NCI-H526 treated with DMSO at 0.1 percent for 48 hours (cell line): ENCODE measurements around the gene PLA2G7.

Experiments used
- DNase-seq: peaks from one replicate; lab custom pipeline; 2025; lab: John Stamatoyannopoulos, UW

PLA2G7 gene

GRCh38 chr6:46688966-46689335 is 46.2 kb downstream of the PLA2G7 start:
- no peak for DNase-seq

GRCh38 chr6:46688117-46688965 is 46.8 kb downstream of the PLA2G7 start:
- no peak for DNase-seq

DNA sequence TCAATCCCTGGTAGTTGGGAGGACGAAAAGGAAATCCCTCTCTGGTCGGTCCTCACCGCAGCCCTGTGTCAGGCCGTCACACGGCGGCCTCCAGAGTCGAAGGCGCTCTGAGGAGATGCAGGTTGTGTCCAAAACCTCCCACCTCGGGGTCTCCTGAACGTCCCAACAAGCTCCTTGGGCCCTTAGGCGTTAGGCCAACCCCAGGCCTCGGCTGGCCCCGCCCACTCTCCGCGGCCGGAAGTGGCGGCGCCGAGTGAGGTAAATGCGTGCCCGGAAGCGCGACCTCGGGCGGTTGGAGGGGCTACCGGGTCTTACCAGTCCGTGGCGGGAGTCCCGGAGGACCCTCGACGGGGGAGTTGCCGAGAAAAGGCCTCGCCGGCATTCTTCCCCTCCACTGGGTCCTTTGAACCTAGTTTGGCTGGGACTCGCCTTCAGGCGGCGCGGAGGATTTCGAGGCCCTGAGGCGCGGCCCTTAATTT is 47.5 kb downstream of the PLA2G7 start, which contains the start of gene TDRD6:
Gene TDRD6 (plus strand): TSS at position 267 of the 479 bp plus-strand sequence. CDS start 244 bp downstream, outside the sequence.
- DNase-seq: no peak

DNA sequence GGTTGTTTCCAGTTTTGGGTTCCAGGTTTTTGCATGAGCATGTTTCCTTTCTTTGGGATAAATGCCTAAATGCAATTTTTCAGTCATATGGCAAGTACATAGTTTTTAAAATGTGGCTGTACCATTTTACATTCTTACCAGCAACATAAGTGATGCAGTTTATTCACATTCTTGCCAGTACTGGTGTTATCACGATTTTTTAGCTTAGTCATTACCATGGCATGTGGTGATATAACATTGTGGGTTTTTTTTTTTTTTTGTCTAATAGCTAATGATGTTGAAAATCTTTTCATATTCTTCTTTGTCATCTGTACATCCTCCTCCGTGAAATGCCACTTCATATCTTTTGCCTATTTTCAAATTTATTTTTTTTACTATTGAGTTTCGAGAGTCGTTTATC is 50.4 kb downstream of the PLA2G7 start:
- no peak for DNase-seq

DNA sequence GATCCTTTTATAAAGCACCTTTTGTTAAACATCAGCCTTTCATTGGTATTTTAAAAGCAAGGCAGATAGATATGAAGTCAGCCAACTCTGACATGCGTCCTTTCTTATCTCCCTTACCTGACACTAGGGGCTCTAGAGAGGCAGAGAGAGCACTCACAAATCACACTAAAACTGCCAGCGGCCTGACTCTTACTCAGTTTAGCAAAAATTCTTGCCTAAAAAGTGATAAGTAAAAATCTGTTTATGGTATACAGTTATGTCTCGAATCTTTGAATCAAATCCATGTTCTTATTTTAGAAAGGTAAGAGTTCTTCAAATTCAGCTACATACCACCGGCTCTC is 57.9 kb downstream of the PLA2G7 start:
- no peak for DNase-seq

DNA sequence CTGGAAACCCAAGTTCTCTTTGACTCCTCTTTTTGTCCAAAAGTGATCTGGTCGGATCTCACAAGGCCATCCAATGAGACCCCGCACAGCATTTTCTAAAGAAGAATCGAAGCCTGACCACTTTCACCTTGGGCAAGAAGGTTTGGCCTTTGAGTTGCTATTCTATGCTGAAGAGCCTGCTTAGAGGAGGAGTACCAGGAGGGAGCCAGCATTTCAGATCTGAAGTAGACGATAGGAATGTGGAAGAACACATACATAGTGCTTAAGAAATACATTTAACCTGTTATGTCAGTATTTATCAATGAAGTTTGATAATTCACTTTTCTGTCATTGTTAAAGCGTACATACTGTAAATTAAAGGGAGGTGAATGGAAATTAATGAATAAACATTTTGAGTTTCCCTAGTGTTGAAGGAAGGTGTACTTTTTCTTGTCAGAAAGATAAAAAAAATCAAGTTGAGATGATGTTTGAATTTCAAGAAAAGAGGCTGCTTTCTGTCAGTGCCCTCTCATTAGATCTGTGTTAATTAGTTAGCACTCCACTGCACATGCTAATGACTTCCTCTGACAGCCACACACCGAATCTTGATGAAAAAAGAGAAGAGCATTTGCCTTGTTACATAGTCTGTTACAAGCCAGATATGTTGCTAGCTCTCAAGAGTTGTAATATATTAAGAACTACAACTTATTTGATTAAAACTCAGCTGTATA is 58.4 kb downstream of the PLA2G7 start:
- no peak for DNase-seq

GRCh38 chr6:46674410-46674809 is 60.8 kb downstream of the PLA2G7 start:
- DNase-seq: no peak

DNA sequence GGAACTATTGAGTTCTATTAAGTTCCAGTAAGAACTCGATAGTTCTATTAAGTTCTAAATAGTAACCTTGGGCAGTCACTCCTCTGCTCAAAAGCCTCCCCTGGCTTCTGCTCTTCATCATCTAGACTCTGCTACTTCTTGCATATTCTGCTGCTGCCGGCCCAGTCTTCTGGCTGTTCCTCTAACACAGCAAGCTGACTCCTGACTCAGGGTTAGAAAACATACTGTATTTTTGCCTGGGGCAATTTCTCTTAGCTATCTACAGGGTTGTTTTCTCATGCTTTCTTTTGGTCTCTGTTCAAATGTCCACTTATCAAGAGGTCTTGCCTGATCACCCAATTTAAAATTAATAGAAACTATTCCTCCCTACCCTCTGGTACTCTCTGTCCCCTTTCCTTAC is 67.8 kb downstream of the PLA2G7 start:
- no peak for DNase-seq

GRCh38 chr6:46661483-46661882 is 73.7 kb downstream of the PLA2G7 start:
- no peak for DNase-seq

DNA sequence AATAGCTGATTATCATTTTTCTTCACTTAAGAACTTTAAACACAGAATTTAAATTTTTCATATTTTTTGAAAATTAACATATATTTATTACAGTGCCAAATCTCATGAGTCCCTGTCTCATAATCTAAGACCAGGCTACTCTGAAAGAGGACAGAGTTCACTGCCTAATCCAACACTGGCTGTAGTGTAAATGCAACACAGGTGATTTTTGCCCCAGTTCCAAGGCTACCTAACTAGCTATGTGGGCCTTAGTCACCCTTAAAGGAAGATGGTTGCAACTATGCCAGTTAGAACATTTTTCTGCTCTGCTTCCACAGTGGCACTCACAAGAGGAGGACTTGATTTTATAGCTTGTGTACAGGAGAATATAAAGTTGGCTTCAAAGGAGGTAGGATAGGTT is 77.5 kb downstream of the PLA2G7 start:
- no peak for DNase-seq

GRCh38 chr6:46655803-46656202 is 79.4 kb downstream of the PLA2G7 start:
- DNase-seq: no peak
